ENCODE data around the gene NPB. TPM values are rescaled to one million over a fixed set of nuclear protein-coding genes. Genes with fewer than 3 reads are reported as not detected.
A peak's percentile ranks its signal among the peaks of the same experiment; 100 is the strongest.

NPB gene
- total and polyA plus RNA-seq, 2 of the 8 experiments (the other 6 are each of a cell fraction or from before 2014, with no cell fraction given), result 1.5 to 2.5 TPM

DNA sequence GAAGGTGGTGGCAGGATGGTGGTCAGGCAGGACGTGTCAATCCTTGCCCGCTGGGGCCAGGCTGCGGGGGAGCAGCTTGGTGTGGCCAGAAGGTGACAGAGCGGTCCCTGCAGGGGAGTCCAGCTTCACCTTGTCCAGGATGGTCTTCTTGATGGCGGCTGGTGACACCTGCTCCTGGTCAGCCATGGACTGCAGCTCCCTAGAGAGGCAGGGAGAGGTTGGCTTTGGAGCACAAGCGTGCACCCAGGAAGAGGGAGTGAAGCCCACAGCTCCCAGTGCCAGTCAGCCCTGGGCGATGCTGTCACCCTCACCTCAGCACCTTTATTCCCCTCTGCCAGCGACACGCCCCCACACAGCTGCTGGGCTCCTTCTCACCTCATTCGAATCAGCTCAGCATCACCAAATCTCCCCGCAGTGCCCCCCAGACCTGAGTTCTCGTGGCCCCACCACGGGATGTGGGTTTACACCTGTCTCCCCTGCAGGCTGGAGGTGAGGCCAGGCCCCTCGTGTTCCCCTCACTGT, 31.2 kb downstream of the NPB start:
- POLR2A ChIA-PET (ENCODE audit: partially characterized antibody), result interaction anchor here (0.9 to 14.6 kb wide), 13 partner anchors 8 to 126 kb away, joined by 3 to 150 read pairs (median 5); partner anchors contain the start of genes MAFG, NOTUM, PCYT2 and RAC3
- H3K9ac ChIP-seq (replicated peaks in 1 of 4; ENCODE audit: extremely low read depth in 1 of 4, low read depth in 3 of 4, low read length in 3 of 4), result no peak overlapping the region
- no peak overlapping the region for H2BK15ac ChIP-seq (ENCODE audit: low read length)
- H3K79me1 ChIP-seq (ENCODE audit: low read depth, low read length), result no peaks in the 10 kb centered on the region
- H3K79me2 ChIP-seq (ENCODE audit: control insufficient read depth in 1 of 2, insufficient read depth in 2 of 2, low read length in 2 of 2), result no peaks in the 10 kb centered on the region; a peak in 1 of 4 replicates
- no peak overlapping the region for H3K18ac ChIP-seq (ENCODE audit: extremely low read depth, low read length)
- 92% methylated on average over 14 of the region's 14 CpGs; no CpG with 5 or more reads in 1 of the 2 experiments for WGBS, 2 experiments (ENCODE audit: extremely low coverage in 1 of 2, insufficient coverage in 1 of 2, insufficient read length in 1 of 2, insufficient replicate concordance in 2 of 2, low coverage in 1 of 2, low lambda C conversion rate in 2 of 2, missing lambda C conversion rate in 1 of 2)
- DNase-seq (ENCODE audit: low read depth in 1 of 2, low spot score in 2 of 2), result no peak
- H2BK20ac ChIP-seq (ENCODE audit: low read length), result no peak overlapping the region
- no peak overlapping the region for H2AFZ ChIP-seq (ENCODE audit: low read length)
- TF ChIP-seq POLR2AphosphoS5 (IDR thresholded peaks at IDR 0.05; ENCODE audit: low read depth, low read length) (0 out of 2 replicates have a peak, but pooled peaks have one; percentile 41), CBX5 (IDR thresholded peaks at IDR 0.05; ENCODE audit: low read depth, low read length) (no peak), RAD21 (IDR thresholded peaks at IDR 0.05 in 1 of 2, conservative IDR thresholded peaks at IDR 0.05 in 1 of 2; ENCODE audit: low read depth in 2 of 2, low read length in 2 of 2) (no peak), POLR2A (IDR thresholded peaks at IDR 0.05; ENCODE audit: control extremely low read depth in 1 of 2, low read depth in 2 of 2, low read length in 2 of 2) (peak in 1 of 2 experiments; percentile 25; a peak in 1 of 3 replicates), RBBP5 (IDR thresholded peaks at IDR 0.05; ENCODE audit: borderline replicate concordance, low read depth, low read length) (no peak), NANOG (IDR thresholded peaks at IDR 0.05; ENCODE audit: insufficient read depth, low read depth, low read length, poor library complexity, severe bottlenecking) (no peak)
- H3K4me1 ChIP-seq (replicated peaks in 1 of 4; ENCODE audit: control insufficient read depth in 3 of 4, insufficient read depth in 4 of 4, low read length in 3 of 4), result peaks cover 0 to 13% (median 5%) of the 10 kb centered on the region in 4 experiments; a peak in 5 of 7 replicates
- H4K5ac ChIP-seq (ENCODE audit: insufficient read length, low read depth, low read length), result no peak overlapping the region
- no peak overlapping the region for H2AK5ac ChIP-seq (ENCODE audit: low read depth, low read length)
- FAIRE-seq, result no peak
- no peak overlapping the region for H3K14ac ChIP-seq (ENCODE audit: insufficient read length)
- CTCF ChIA-PET (ENCODE audit: partially characterized antibody), result interaction anchor here (1.1 to 1.4 kb wide), 5 partner anchors 21 to 369 kb away, joined by 3 read pairs; no protein-coding TSS in a partner anchor
- H3K23me2 ChIP-seq (ENCODE audit: low read depth, low read length), result peaks cover 5% of the 10 kb centered on the region; the same call in 1 of the 2 replicates
- H3K4ac ChIP-seq (replicated peaks; ENCODE audit: insufficient read length, low read depth, low read length), result no peak overlapping the region
- no peak overlapping the region for H3K4me3 ChIP-seq (ENCODE audit: extremely low read depth in 1 of 4, insufficient read depth in 2 of 4, low read depth in 3 of 4, low read length in 4 of 4)
- H2BK120ac ChIP-seq (replicated peaks; ENCODE audit: low read depth, low read length), result no peak overlapping the region
- H3K36me3 ChIP-seq (ENCODE audit: control insufficient read depth in 2 of 4, insufficient read depth in 4 of 4, low read length in 3 of 4), result peaks cover 0 to 25% (median 10%) of the 10 kb centered on the region in 4 experiments; a peak in 5 of 8 replicates
- H2BK12ac ChIP-seq (ENCODE audit: low read depth, low read length), result no peak overlapping the region
- no peak overlapping the region for H3K4me2 ChIP-seq (ENCODE audit: insufficient read depth in 1 of 2, low read depth in 2 of 2, low read length in 2 of 2)
- H3K27ac ChIP-seq (ENCODE audit: low read depth, low read length), result no peak overlapping the region
- H3K27me3 ChIP-seq (replicated peaks in 1 of 4; ENCODE audit: control insufficient read depth in 3 of 4, extremely low read depth in 1 of 4, insufficient read depth in 3 of 4, low read length in 3 of 4), result peaks cover 0 to 12% (median 11%) of the 10 kb centered on the region in 4 experiments; a peak in 4 of 7 replicates
- H3K23ac ChIP-seq (ENCODE audit: insufficient read length), result no peak overlapping the region
- H3K9me3 ChIP-seq (ENCODE audit: insufficient read depth in 2 of 2, low read depth in 1 of 2, low read length in 1 of 2), result no peaks in the 10 kb centered on the region
- H4K91ac ChIP-seq (replicated peaks; ENCODE audit: insufficient read length, low read length), result no peak overlapping the region
- H2BK5ac ChIP-seq (ENCODE audit: low read depth, low read length), result no peak overlapping the region
- no peak overlapping the region for H3K56ac ChIP-seq (replicated peaks; ENCODE audit: insufficient read length, low read depth, low read length)
- H4K20me1 ChIP-seq (replicated peaks in 1 of 2; ENCODE audit: control insufficient read depth in 1 of 2, insufficient read depth in 2 of 2, low read length in 2 of 2), result peaks cover 7 to 23% of the 10 kb centered on the region in 2 experiments
- H4K8ac ChIP-seq (ENCODE audit: extremely low read depth, insufficient read depth, low read length), result no peak overlapping the region
